G401 (cell line): Measurements from ENCODE around the gene MISP. TPM values are rescaled to one million over a fixed set of nuclear protein-coding genes. Genes with fewer than 3 reads are reported as not detected.

Experiments
- total RNA-seq: library from RNA; depleted of rRNA; stranded (reverse); fragments of >200 nt; shearing (Covaris generic); gene quantifications from 2 replicates; pipeline ENCODE4 v1.2.3, GENCODE V29; 2014; rRNA removed

Gene MISP
- total RNA-seq, 1 experiment from 2014 or later = 1.2 TPM

Other genes starting within 250 kb of the MISP start
- 89.0 and 129 TPM in 2 replicates for gene TPGS1, start 243.6 kb upstream of the MISP start, total RNA-seq
- gene CDC34, start 219.4 kb upstream of the MISP start, total RNA-seq = 178 and 208 TPM in 2 replicates
- gene GZMM, start 207.1 kb upstream of the MISP start, total RNA-seq = 0.17 and 0.74 TPM in 2 replicates
- 618 and 674 TPM in 2 replicates for gene BSG, start 178.5 kb upstream of the MISP start, total RNA-seq
- gene HCN2, start 161.2 kb upstream of the MISP start, total RNA-seq = 6.0 and 6.7 TPM in 2 replicates
- gene POLRMT, start 117.6 kb upstream of the MISP start, total RNA-seq = 62.0 and 62.8 TPM in 2 replicates
- gene FGF22, start 111.2 kb upstream of the MISP start, total RNA-seq = not detected in 2 replicates
- gene RNF126, start 87.9 kb upstream of the MISP start, total RNA-seq = 44.5 and 48.7 TPM in 2 replicates
- 15.0 and 26.0 TPM in 2 replicates for gene FSTL3, start 74.7 kb upstream of the MISP start, total RNA-seq
- not detected in 2 replicates for gene PRSS57, start 55.7 kb upstream of the MISP start, total RNA-seq
- gene PALM, start 42.2 kb upstream of the MISP start, total RNA-seq = 30.0 and 49.6 TPM in 2 replicates
- gene PTBP1, start 46.3 kb downstream of the MISP start, total RNA-seq = 273 and 361 TPM in 2 replicates
- gene PLPPR3, start 70.8 kb downstream of the MISP start, total RNA-seq = 47.9 and 54.5 TPM in 2 replicates
- 0.25 TPM in 1 of 2 replicates, not detected in the other for gene AZU1, start 76.7 kb downstream of the MISP start, total RNA-seq
- 2.3 TPM in 1 of 2 replicates, not detected in the other for gene PRTN3, start 89.9 kb downstream of the MISP start, total RNA-seq
- not detected in 2 replicates for gene ELANE, start 101.2 kb downstream of the MISP start, total RNA-seq
- 3.6 and 6.1 TPM in 2 replicates for gene CFD, start 108.6 kb downstream of the MISP start, total RNA-seq
- 51.0 and 58.7 TPM in 2 replicates for gene MED16, start 142.1 kb downstream of the MISP start, total RNA-seq
- not detected in 2 replicates for gene RNU6-9, start 142.4 kb downstream of the MISP start, total RNA-seq
- gene R3HDM4, start 162.1 kb downstream of the MISP start, total RNA-seq = 12.7 and 13.9 TPM in 2 replicates
- 1.8 and 1.9 TPM in 2 replicates for gene KISS1R, start 166.2 kb downstream of the MISP start, total RNA-seq
- 95.4 and 103 TPM in 2 replicates for gene ARID3A, start 174.9 kb downstream of the MISP start, total RNA-seq
- gene WDR18, start 233.2 kb downstream of the MISP start, total RNA-seq = 176 and 280 TPM in 2 replicates
- gene GRIN3B, start 249.3 kb downstream of the MISP start, total RNA-seq = 0.74 and 3.5 TPM in 2 replicates